Fibroblast of the conjunctiva (primary cell): ENCODE results near the gene TNRC18.
"Not testable (repeated sequence)": the region's sequence is repeated elsewhere in the genome, so short reads cannot be mapped to it uniquely, and the experiment has no call there.

Experiments used
- DNase-seq: peaks from one replicate; pipeline ENCODE4 v3.0.0-alpha.2; 2010; ENCODE audit warnings: low read depth

Gene TNRC18

DNA sequence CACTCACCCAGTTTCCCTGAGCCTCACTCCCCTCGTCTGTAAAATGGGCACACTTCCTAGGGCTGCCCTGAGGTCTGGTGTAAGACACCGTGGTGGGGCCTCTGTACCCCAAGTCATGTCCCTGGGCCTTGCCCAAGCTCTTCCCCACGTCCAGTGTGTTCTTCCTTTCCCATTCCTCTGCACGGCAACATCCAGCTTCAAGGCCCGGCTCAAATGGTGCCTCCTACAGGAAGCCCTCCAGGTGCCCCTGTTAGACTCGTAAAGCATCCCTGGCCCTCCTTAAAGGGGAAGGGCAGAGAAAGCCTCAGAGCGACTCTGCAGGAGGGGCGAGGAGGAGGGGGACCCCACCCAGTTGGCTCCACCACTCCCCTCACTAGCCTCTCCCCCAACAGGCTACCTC, 132.3 kb downstream of the TNRC18 start:
- DNase-seq: no peak

DNA sequence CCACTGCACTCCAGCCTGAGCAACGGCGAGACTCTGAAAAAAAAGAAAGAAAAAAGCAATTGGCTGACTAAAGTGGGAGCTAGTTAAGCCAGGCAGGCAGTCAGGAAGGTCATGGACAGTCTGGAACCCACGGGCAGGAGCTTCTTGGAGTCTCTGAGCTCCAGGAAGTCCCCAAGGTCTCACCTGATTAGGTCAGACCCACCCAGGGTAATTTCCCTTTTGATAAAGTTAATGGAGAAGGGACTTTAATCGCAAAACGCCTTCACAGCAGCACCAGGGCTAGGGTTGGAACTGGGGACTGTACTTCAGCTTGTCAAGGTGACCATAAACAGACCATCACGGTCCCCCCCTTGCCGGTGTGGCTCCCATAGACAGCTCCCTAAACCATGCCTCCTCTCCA, 134.3 kb downstream of the TNRC18 start:
- no peak for DNase-seq

DNA sequence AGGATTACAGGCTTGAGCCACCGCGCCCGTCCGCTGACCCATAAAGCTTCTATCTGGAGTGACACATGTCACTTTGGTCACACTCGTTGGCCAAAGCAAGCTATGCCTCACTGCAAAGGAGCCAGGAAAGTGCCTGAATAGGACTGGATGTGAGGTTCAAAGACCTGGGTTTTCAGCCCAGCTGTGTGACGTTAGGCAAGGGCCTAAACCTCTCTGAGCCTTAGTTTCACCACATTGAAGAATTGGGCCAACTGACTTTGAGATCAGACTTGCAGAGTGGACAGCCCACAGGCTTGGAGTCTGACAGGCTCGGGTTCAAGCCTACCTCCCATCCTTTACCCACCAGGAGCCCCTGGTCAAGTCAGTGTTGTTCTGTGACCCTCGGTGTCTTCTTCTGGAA, 135.1 kb downstream of the TNRC18 start:
- not testable (repeated sequence) for DNase-seq

DNA sequence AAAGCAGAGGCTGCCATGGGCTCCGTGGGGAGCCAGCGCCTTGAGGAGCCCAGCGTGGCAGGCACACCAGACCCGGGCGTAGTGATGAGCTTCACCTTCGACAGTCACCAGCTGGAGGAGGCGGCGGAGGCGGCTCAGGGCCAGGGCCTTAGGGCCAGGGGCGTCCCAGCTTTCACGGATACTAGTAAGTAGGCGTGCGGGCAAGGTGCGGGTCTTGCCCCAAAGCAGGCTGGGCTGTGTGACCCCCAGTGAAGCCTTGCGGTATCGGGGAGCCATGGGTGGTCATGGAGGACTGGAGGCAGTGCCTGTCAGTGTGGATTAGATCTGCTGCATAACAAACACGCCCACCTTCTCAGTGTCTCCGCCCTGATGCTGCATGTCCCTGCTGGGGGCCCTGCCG, 135.8 kb downstream of the TNRC18 start:
- no peak for DNase-seq

DNA sequence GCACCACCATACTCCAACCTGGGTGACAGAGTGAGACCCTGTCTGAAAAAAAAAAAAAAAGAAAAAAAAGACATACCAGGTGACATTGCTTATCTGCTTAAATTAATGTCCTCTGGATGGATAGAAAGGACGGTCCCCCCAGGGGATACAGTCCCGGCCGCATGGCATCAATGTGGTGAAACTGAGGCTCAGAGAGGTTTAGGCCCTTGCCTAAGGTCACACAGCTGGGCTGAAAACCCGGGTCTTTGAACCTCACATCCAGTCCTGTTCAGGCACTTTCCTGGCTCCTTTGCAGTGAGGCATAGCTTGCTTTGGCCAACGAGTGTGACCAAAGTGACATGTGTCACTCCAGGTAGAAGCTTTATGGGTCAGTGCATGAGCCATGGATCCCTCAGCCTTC, 136.3 kb downstream of the TNRC18 start:
- not testable (repeated sequence) for DNase-seq

DNA sequence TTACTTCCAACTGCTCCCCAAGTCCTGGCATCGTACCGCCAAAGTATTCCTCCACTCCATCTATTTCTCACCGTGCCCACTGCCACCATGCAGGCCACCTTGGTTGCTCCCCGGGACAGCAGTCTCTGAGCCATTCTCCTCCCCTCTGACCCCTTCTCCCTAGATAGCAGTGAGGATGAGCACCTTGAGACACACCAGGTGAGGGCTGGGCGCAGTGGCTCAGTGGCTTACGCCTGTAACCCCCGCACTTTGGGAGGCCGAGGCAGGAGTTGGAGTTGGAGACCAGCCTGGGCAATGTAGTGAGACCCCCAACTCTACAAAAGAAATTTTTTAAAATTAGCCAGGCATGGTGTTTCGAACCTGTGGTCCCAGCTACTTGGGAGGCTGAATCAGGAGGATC, 136.7 kb downstream of the TNRC18 start:
- DNase-seq: no peak

DNA sequence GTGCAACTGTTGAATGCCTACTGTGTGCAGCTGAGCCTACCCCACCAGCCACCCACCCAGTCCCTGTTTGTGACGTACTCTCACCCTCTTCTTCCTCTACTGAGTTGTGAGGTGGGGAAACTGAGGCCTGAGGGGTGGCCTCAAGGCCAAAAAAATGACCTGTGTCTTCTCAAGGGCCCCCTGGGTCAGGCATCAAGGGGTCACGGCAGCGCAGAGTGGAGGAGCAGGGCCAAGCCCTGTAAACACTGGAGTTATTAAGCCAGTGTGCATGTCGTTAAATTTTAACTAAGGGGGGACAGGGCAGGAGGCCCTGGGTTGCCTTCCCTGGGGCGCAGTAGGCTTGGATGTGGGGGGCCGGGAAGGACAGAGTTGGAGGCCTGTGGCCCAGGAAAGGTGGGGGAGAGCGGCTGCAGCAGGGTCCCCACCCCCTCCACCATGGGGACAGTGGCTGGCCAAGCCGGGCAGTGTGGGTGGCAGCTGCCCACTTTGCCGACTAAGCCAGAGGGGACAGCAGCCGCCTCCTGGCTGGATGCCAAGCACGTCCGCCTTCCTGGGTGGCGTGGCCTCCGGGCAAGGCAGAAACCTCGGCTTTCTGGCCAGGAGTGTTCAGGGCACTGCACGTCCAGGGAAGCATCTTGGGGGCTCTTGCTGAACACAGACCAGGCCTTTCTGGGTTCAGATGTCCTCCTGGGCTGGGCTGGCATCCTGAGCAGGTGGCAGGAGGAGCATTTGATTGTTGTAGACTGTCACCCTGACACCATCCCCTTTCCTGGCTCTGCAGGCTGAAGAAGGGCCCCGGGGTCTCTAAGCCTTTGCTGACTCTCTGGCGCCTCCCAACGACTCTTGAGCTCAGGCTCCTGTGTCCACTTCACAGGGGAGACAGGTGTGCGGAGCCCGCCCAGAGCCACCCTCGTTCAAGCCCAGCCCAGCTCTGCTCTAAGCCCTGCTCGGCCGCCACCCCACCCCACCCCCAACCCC, 139.0 kb downstream of the TNRC18 start:
- no peak for DNase-seq

DNA sequence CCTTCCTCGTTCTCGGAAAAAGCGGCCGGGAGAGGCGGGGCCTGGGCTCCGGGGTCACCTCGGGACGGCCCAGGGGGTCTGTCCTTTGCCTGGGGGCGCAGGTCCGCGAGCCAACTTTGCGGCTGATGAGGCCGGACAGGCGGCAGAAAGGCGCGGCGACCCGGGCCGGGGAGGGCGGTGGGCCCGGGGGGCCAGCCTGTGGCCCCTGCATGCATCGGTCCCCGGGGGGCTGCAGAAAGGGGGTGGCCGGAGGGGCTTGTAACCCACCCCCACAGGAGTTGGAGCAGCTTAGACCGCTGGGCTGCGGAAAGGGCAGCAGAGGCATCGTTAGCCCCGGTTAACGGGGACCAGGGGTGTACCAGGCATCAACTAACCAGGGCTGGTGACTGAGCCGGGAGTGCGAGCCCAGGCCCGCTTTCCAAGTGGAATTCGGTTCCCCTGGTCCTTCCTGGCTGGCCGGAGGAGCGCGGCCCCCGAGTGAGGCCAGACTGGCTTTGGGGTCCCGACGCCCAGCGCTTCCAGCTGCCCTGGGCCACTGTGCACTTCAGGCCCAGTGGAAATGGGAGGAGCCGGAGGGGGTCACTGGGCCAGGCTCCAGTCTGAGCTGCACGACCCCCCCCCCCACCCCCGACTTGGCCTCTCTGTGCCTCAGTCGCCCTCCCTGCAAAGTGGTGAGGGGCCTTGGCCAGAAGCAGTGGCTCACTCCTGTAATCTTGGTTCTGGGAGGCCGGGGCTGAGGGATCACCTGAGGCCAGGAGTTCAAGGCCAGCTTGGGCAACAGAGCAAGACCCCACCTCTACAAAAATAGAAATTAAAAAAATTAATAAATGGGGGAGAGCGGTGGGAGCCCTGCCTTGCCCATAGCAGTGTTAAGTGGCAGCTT, 140.0 kb downstream of the TNRC18 start:
- DNase-seq: no peak

DNA sequence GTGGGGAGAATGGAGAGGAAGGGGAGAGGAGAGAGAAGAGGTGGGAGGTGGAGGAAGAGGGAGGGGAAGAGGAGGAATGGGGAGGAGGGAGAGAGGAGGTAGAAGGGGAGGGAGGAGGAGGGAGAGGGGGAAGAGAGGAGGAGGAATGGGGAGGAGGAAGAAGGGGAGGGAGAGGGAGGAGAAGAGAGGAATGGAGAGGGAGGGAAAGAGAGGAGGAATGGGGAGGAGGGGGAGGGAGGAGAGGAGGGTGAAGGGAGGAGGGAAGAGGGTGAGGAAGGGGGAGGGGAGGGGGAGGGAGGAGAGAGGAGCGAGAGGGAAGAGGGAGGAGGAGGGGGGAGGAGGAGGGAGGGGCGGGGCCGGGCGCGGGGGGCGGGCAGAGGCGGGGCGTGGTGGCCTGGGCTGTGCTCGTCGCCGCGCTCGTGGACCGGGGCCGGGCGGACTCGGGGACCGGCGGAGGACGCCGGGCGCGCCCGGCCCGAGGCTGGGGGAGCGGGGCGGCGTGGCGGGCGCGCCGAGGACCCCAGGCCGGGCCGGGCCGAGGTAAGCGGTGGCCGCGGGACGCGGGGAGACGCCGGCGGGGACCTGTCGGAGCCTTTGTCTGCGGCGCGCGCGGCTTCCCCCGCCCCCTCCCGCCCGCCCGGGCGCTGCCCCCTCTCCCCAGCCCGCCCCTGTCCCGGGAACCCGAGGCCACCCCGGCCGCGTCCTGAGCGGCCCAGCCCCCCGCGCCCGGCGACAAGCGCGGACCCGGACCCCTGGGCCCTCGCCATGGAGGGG, 140.9 kb downstream of the TNRC18 start, which contains the start of gene SLC29A4:
Gene SLC29A4 (plus strand): TSS at position 401 of the 774 bp plus-strand sequence. CDS start 4,874 bp downstream, outside the sequence.
- no peak for DNase-seq

DNA sequence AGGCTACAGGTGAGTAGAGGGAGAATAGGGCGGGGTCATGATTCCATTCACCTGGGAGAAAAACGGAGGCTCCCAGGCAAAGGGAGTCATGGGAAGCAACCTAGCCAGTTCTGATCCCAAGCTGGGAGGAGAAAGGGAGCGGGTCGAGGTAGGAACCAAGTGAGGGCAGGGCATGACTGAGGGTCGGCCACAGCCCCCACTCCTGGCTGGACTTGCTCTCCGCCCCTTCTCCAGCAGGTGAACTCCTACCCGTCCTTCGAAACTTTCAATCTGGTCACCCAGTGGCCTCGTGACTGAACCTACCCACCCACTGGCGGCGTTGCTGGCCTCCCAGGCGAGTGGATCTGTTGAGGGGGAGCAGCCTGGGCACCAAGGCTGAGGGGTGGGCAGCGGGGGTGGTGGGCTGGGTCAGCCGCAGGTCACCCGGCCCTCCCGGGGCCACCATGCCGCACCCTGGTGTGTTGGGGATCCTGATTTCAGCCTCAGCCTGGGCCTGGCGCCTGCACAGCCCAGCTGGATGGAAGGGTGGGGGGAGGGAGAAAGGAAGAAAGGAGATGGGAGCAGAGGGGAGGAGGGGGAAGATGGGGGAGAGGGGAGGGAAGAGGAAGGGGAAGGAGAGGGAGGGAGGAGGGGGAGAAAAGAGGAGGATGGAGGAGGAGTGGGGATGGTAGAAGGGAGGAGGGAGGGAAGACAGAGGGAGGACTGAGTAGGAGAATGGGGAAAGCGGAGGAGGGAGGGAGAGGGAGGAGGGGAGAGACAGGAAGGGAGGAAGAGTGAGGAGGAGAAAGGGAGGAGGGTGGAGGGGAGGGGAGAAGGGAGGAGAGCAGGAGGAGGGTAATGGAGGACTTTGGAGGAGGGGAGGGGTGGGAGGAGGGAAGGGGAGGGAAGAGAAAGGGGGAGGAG, 141.8 kb downstream of the TNRC18 start:
- DNase-seq: not testable (repeated sequence)

DNA sequence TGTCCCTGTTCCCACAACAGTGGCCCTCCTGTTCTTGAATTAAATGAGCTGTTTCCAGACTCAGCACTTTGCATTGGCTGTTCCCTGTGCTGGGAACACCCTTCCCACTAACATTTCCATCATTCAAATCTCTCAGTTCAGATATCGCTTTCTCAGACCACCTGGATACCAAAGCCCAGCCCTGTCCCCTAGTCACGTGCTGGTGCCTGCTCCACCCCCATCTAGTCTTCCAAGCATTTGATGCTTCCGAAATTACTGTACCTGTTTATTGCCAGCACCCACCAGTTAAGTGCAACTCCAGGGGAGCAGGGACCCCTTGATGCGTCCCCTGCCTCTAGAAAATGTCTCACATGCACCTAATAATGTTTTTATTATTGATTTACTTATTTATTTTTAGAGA, 143.9 kb downstream of the TNRC18 start:
- DNase-seq: no peak

DNA sequence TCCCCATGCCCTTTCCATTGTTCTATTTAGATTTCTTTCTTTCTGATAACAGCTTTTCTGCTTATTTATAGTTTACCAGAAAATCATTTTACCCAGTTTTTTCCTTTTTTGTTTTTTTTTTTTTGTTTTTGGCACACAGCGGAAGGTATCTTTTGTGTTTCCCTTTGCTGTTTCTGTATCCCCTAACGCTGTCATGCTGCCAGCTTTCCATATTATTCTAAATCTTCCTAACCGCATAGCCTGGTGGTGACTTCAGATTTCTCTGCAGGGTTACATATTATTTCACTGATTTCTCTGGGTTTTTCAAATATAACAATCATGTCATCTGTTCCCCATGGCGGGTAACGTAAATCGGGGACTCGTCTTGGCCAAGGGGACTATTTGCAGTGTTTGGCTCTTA, 144.9 kb downstream of the TNRC18 start:
- no peak for DNase-seq

DNA sequence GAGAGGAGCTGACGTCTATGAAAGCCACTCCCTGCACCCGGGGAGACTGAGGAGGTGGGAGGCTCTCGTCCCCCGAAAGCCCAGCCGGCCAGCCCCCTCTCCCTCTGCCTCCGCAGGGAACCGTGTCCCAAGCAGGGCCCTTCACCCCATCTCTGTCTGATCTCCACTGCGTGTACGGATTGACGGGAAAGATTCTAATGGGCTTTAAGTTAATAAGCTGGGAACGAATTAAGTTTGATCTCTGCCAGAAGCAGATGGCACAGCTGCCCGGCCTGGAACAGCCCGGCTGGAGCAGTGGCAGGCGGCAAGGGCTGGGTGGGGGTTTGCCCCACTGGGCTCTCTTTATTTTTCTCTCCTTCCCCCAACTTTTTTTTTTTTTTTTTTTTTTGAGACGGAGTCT, 147.0 kb downstream of the TNRC18 start:
- DNase-seq: no peak

DNA sequence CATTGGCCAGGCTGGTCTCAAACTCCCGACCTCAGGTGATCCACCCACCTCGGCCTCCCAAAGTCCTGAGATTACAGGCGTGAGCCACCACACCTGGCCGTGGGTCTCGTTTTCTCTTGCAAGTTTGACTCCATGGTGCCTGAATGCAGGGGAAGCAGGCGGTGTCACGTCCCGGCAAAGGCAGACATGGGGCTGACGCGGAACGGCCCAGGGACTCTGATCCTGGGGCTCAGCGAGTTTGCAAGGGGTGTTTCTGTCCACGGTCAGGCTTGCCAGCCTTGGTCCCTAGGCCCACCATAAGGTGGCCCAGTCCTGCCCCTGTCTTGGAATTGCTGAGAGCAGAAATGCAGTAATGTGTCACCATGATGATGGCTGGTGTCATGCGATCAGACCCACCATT, 147.5 kb downstream of the TNRC18 start:
- DNase-seq: not testable (repeated sequence)

DNA sequence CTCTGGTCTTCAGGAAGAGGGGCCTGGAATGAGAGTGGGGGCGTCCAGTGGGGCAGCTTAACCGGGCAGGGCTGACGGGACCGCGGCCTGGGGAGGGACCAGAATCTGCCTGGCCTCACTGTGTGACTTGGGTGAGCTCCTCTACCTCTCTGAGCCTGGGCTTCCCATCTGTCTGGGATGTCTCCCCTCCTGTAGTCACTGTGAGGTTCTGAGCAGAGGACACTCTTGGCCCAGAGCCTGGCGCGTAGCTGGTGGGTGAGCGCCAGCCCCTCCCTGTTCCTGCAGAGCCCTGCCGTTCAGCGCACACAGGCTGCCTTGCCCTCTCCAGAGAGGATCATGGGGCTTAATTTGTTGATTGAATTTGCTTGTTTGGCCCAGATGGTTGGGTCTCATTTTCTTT, 148.1 kb downstream of the TNRC18 start:
- DNase-seq: not testable (repeated sequence)

DNA sequence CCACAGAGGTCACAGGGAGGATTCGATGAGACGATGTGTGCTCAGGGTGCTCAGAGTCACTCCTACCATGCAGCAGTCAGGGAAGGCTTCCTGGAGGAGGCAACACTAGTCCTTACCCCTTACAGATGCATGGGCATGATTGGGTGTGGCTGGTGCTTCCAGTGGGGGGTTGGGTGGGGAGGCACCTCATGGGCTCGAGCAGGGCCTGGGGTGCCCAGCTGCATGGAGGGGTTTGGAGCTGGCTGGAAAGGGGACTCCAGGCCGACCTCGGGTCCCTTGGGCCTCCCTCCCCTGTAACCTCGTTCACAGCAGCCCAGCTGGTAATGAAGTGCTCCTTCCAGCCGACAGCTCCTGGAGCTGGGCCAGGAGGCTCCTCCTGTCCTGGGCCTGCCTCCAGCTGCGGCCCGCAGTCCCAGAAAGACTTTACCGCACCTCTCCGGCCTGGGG, 148.6 kb downstream of the TNRC18 start:
- not testable (repeated sequence) for DNase-seq

DNA sequence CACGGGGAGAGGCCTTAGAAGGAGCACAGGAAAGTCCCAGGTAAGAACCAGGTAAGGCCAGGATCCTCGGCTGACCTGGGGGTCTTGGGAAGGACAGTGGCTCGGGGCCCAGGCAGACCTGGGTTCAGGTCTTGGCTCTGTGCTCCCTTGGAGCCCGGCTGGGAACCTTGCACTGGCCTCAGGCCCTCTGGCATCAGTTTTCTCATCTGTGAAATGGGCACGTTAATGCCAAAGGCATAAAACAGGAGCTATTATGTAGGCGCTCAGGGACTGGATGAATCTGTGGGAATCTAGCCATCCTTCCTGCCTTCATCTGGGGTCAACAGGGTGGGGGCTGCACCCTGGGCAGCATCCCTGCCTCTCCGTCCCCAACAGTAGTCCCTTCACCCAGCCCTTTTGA, 149.2 kb downstream of the TNRC18 start:
- DNase-seq: no peak

DNA sequence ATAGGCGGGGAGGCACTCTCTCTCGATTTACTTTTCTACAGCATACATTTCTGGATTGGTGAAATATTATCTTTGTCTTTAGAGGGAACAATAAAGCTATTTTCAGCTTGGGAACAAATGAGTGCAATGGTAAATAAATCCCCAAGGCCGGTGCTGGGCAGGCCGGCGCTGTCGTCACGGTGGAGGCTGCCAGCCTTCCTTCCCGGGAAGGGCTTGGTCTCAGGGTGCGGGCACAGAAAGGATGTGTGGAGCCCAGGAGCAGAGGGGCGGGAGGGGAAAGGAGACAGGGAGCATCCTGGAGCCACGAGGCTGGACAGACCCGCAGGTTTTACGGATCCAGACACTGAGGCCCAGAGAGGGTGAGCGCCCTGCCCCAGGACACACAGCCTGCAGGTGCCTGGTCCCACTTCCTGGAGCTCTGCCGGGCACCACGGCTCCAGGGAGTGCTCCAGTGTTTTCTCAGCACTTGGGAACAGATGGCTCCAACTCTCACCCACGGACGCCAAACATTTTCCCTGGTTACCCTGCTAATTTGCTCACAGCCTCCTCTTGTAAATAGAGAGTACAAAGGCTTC, 149.7 kb downstream of the TNRC18 start:
- DNase-seq: not testable (repeated sequence)

DNA sequence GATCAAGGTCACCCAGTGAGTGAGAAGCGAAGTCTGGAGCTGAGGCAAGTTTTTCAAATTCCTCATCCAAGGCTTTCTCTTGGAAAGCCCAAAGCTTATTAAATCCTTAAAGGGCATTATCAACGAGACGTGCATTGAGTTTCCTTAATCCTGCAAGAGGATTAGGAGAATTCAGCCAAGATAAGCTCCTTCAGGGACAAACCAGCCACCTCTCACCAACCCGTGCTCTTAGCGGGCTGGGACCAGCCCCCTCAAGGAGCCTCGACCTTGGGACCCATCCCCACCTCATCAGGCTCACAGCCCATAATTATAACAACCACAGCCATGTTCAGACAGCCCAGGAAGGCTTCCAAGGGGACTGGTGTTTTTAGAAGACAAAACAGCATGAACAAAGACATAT, 152.8 kb downstream of the TNRC18 start:
- no peak for DNase-seq

DNA sequence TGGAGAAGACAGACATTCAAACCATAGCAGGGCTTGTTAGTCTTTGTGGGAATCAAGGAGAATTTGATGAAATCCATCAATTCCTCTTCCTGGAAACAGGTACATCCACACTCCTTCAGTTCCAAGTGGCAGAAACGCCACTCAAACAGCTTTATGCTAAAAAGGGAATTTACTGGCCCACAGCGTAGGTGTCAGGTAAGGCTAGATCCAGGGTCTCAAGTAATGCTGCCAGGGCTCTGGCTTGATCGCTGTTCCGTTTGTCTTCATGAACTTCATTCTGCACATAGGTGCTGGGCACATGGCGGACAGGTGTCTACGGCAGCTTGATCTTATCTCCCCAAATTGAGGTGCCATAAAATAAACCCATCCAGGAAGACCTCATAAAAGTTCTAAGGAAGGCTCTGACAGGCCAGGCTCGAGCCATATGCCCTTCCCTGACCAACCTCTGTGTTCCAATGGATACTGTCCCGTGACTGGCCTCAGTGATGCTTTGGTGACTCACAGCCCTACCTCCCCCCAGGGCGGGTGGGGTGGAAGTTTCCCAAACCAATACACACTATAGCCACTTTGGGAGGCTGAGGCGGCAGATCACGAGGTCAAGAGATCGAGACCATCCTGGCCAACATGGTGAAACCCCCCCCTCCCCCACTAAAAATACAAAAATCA, 153.5 kb downstream of the TNRC18 start:
- DNase-seq: not testable (repeated sequence)
